ENCODE data around the gene LSM14B.
"Not testable (repeated sequence)": the region's sequence is repeated elsewhere in the genome, so short reads cannot be mapped to it uniquely, and the experiment has no call there.

Gene LSM14B

GRCh38 chr20:62114894-62115293, 7.4 kb upstream of the LSM14B start:
- no peak for DNase-seq

DNA sequence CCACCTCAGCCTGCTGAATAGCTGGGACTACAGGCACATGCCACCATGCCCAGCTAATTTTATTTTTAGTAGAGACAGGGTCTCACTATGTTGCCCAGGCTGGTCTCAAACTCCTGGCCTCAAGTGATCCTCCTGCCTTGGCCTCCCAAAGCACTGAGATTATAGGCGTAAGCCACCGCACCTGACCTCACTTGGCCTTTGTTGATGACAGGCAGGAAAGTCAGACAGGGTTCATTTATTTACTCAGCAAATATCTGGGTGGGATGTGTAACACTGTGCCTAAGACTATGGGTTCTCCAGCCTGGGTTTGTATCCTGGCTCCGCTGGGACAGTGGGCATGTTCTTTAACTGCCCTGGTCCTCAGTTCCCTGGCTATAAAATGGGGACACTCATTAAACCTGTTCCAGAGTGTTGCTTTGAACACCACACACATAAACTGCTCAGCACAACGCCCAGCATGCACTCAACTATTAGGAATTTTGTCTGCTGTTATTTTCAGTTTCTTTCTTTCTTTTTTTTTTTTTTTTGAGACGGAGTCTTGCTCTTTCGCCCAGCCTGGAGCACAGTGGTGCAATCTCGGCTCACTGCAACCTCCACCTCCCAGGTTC, 6.4 kb upstream of the LSM14B start:
- DNase-seq: not testable (repeated sequence)

DNA sequence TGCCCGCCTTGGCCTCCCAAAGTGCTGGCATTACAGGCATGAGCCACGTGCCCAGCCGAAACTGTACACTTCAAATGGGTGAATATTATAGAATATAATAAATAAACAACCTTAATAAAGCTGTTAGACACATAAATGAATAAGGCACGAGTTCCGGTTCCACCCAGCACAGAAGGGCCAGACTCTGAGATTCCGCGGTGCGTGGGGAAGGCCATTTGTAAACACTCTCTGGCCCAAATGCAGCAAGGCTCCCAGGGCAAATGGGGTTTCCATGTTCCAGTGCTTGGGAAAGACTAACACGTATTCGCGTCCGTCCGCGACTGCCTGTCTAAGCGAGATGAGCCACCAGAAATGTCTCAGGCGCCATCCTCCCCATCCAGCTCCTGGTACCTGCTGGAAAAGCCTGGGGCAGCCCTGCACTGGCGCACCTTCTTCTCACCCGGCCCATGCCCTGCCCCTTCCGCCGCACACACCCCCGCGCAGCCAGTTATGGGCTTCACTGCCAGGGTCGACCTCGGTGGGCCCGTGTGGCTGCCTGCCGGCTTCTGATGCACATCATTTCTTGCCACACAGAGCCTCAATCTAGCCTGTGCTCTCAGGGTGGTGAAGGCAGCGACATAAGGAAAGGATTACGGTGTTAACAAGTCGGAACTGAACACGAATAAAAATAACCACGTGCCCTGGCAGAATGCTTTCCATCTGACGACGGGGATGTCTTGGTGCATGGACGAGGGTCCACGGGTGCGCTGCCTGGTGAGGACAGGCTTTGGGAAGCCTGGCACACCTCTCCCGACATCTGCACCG, 5.5 kb upstream of the LSM14B start:
- DNase-seq: no peak

DNA sequence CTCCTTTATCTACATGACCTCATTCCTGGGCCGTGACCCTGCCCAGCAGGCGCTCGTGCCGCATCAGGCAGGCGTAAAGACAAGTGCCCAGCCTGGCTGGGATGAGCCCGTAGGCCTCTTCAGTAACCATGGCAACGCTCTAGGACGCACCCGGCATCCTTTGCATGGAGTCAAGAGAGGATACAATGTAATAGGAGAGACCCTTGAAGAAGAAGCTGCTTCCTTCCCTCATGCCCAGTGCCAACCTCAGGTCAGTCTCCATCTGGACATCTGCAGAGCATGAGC, 5.0 kb upstream of the LSM14B start:
- no peak for DNase-seq

DNA sequence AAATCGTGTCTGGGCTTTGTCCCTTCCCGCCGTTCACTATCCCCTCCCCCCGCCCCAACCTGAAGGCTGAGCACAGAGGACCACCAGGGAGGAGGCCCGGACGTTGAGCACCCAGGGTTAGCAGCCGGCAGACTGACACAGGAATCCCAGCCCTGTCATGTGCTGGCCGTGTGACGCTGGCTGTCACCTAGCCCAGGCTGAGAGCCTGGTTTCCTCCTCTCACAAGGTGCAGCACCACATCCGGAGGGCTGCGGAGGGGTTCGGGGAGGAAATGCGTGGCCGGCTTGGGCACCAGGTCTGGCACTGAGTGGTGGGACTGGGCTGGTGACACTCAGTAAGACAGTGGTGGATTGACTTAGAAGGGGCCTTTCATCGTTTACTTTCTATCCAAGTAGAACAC, 4.6 kb upstream of the LSM14B start:
- DNase-seq: peak; percentile 61 to 81 (median 74)

- no peak for DNase-seq
Observed at GRCh38 chr20:62118113-62119043, 3.9 kb upstream of the LSM14B start.

GRCh38 chr20:62119115-62119514, 3.2 kb upstream of the LSM14B start:
- no peak for DNase-seq

- DNase-seq: no peak
Observed at GRCh38 chr20:62119591-62120364, 2.5 kb upstream of the LSM14B start.

DNA sequence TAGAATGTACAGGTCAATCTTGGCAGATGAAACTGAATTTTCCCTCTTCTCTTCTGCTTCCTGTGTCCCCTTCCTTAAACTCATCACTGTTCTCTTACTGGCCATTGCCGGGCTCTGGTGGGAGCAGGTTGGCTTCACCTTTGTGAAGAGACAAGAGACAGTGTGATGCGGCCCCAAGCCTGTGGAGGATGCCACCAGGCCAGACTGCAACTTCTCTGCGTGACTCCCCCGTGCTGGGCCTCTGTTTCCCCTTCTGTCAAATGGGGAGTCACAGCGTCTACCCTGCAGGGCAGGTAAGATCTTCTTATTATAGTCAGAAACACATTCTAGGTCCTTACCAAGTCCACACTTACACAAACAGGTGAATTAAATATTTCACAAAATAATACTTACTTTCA, 1.9 kb upstream of the LSM14B start:
- no peak for DNase-seq

- DNase-seq: no peak
Observed at GRCh38 chr20:62120990-62121775, 1.1 kb upstream of the LSM14B start.

DNA sequence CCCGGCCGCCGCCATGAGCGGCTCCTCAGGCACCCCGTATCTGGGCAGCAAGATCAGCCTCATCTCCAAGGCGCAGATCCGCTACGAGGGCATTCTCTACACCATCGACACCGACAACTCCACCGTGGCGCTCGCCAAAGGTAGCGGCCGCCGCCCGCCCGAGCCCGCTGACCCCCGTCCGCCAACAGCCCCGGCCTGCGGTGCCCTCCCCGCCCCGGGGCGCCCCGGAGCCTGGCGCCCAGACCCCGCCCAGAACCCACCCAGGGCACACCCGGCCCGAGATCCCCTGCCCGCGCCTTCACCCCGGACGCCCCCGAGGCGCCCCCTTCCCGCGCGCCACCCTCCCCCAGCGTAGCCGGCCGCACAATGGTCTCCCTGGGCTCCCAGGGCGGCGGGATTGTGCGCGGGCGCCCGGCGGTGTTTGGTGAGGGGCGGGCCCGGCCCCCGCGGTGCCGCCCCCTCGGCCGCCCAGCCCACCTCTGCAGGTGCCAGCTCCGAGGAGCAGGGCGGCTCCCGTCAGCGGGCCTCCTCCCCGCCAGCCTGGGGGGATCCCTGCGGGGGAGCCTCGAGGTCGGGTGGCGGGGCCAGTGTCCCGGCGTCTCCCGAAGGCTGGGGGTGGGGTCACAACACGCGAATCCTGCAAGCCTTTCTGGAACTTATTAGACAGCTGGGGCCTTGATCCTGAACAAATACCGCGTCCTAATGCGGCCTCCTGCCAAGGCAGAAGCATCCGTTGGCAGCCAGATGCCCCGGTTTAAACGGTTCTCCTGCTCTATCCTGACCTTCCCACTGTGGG, 577 bp downstream of the LSM14B start:
- DNase-seq: peak in 3 of 5 donors; percentile 23 to 47 (median 32)

GRCh38 chr20:62123450-62124118, 1.3 kb downstream of the LSM14B start:
- DNase-seq: no peak

GRCh38 chr20:62126141-62126540, 3.9 kb downstream of the LSM14B start:
- no peak for DNase-seq

DNA sequence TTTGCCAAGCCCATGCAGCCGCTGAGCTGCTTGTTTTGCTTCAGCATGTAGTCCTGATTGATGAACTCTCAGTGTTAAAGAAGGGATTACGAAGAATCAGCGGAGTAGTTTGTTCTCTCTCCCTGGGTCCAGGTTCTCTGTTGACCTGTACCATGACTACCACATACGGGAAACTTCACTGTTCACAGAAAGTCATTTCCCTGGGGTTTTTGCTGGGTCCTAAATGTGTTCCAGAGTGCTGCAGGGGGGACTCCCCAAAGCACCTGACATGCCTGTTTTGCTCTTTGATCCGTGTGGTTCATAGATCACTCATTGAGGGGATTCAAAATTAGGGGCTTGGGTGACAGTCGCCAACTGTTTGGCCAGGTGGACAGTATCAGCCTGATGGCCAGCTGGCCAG, 5.5 kb downstream of the LSM14B start:
- no peak for DNase-seq

- no peak for DNase-seq
Observed at GRCh38 chr20:62128502-62128901, 6.2 kb downstream of the LSM14B start.

DNA sequence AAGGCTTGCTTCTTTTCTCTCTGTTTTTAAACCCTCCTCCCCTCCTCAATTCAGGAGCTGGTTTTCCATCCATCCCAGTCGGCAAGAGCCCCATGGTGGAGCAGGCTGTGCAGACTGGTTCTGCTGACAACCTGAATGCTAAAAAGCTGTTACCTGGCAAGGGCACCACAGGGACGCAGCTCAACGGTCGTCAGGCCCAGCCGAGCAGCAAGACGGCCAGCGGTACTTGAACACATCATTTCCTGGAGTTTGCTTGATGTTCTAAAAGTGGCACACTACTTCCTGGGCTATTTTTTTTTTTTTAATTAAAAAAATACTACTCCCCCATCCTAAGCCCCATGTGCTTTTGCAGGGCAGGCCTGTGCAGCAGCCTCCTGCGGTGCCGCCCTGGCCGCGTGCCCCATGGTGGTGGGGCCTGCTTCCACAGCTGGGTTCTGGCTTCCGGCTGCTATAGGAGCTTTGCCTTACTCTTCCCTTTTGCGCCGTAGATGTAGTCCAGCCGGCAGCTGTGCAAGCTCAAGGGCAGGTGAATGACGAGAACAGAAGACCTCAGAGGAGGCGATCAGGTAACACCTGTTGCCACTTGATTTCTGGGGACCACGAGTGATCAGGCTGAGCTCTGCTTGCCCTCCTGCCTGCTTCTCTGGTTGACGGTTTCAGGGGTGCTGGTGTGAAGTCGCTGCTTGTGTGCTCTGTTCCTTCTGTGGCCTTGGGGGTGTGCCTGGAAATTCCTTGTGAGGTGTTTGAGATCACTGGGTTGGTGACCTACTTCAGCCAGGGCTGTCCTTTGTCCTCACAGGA, 7.7 kb downstream of the LSM14B start:
- DNase-seq: no peak

DNA sequence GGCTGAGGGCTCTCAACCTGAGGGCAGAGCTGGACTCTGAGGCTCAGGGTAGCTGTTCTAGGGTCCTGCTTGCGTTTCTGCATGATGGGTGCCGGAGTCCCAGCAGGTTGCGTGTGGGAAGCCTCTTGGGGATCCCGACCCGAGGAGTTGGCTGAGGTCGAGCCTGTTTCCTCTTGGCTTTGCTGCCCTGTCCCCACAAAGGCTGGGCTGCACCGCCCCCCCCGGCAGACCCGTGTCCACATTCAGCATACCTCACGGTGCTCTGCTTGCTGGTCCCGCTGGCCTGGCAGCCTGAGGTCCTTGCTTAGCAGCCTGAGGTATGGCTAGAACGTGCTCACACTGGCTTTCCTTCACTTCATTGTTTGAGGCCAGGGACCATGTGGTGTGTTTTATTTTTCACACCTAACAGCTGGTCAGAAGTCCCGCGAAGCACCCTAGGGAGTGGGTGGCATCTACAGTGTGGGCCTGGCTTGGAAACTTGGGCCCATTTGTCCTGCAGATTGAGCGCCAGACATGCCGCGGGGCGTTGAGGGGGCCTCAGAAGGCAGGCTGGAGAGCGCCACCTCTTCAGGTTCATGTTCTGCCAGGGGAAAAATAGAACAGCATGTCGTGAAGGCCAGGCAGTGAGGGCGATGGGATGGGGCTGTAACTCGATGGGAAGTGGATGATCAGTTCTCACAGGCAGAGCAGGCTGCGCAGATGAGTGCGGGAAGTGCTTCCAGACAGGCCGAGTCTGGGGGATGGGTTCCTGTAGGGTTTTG, 9.5 kb downstream of the LSM14B start:
- DNase-seq: no peak

GRCh38 chr20:62132421-62132820, 10.1 kb downstream of the LSM14B start:
- no peak for DNase-seq
